IMR-90 (cell line): ENCODE data around the gene ALK. TPM values are rescaled to one million over a fixed set of nuclear protein-coding genes. Genes with fewer than 3 reads are reported as not detected.
A peak's percentile ranks its signal among the peaks of the same experiment; 100 is the strongest.

ENCODE experiments used
- ATAC-seq: fragments of 200-7000 bp; cut with Tn5 transposase; 2 replicates; pipeline ENCODE4 v1.9.1; 2020; ENCODE audit warnings: low read depth, mild to moderate bottlenecking, moderate library complexity
- BruUV-seq: library from RNA; stranded (reverse); fragments of 400-500 nt; replicated peaks from 2 replicates; lab custom pipeline; 2021; lab: Mats Ljungman, UMichigan
- CTCF ChIA-PET: fragments of 300-600 bp; formaldehyde crosslinking; extraction: SDS; loops from one replicate; lab custom pipeline; 2021; ENCODE audit warnings: antibody characterized with exemption; lab: Yijun Ruan, JAX
- POLR2A ChIA-PET: fragments of 300-600 bp; sonication (Branson Sonifier 250); formaldehyde crosslinking; loops from one replicate; lab custom pipeline; 2022; ENCODE audit warnings: antibody characterized with exemption; ENCODE audit not compliant: unreplicated experiment; lab: Charles Lee
- DNase-seq: peaks from one replicate; pipeline ENCODE4 v3.0.0; 2013
- H2AFZ ChIP-seq: replicated peaks from 2 replicates; pipeline ENCODE3; 2013; ENCODE audit warnings: low read length, mild to moderate bottlenecking; ENCODE audit not compliant: poor library complexity
- H2AK5ac ChIP-seq: 2 replicates; pipeline ENCODE4 v1.6.1; 2013; ENCODE audit warnings: low read depth, low read length, inconsistent platforms
- H2AK9ac ChIP-seq: replicated peaks from 2 replicates; pipeline ENCODE3; 2013; ENCODE audit warnings: mild to moderate bottlenecking, low read depth, low read length, moderate library complexity; ENCODE audit not compliant: poor library complexity
- H2BK120ac ChIP-seq: 2 replicates; pipeline ENCODE4 v1.6.1; 2013; ENCODE audit warnings: low read depth, low read length, inconsistent platforms
- H2BK15ac ChIP-seq: 3 replicates; pipeline ENCODE4 v1.6.1; 2013; ENCODE audit warnings: low read depth, low read length, inconsistent platforms
- H2BK20ac ChIP-seq: 2 replicates; pipeline ENCODE4 v1.6.1; 2013; ENCODE audit warnings: low read depth, mild to moderate bottlenecking, inconsistent platforms, low read length, moderate library complexity
- H2BK5ac ChIP-seq: 2 replicates; pipeline ENCODE4 v1.6.1; 2013; ENCODE audit warnings: mild to moderate bottlenecking, low read depth, low read length, inconsistent platforms; ENCODE audit not compliant: poor library complexity, severe bottlenecking
- H3K14ac ChIP-seq: replicated peaks from 2 replicates; pipeline ENCODE4 v1.6.1; 2013; ENCODE audit warnings: low read depth, low read length, inconsistent platforms
- H3K18ac ChIP-seq: 2 replicates; pipeline ENCODE4 v1.6.1; 2013; ENCODE audit warnings: low read depth, low read length, control low read depth
- H3K23ac ChIP-seq: 2 replicates; pipeline ENCODE4 v1.6.1; 2013; ENCODE audit warnings: low read depth, low read length, inconsistent platforms
- H3K27ac ChIP-seq: 2 replicates; pipeline ENCODE4 v1.5.1; 2013; ENCODE audit warnings: mild to moderate bottlenecking, control low read depth, low read length; ENCODE audit not compliant: insufficient read depth
- H3K27me3 ChIP-seq: 2 replicates; pipeline ENCODE4 v1.6.1; 2013; ENCODE audit warnings: low read length; ENCODE audit not compliant: control insufficient read depth, insufficient read depth
- H3K36me3 ChIP-seq: 2 replicates; pipeline ENCODE4 v1.6.1; 2013; ENCODE audit warnings: low read length, mixed read lengths; ENCODE audit not compliant: control insufficient read depth, insufficient read depth
- H3K4ac ChIP-seq: 2 replicates; pipeline ENCODE4 v1.6.1; 2013; ENCODE audit warnings: low read depth, low read length, inconsistent platforms
- H3K4me1 ChIP-seq: 2 replicates; pipeline ENCODE4 v1.6.1; 2013; ENCODE audit warnings: low read length, mixed read lengths; ENCODE audit not compliant: control insufficient read depth, insufficient read depth
- H3K4me2 ChIP-seq: 2 replicates; pipeline ENCODE4 v1.6.1; 2013; ENCODE audit warnings: low read depth, mild to moderate bottlenecking, control low read depth, low read length, moderate library complexity
- H3K4me3 ChIP-seq: 2 replicates; pipeline ENCODE4 v1.5.1; 2013; ENCODE audit warnings: low read depth, mild to moderate bottlenecking, control low read depth, low read length, moderate library complexity; ENCODE audit not compliant: insufficient read depth
- H3K56ac ChIP-seq: 2 replicates; pipeline ENCODE4 v1.6.1; 2013; ENCODE audit warnings: low read length, inconsistent platforms; ENCODE audit not compliant: insufficient read depth; ENCODE audit errors: extremely low read depth
- H3K79me1 ChIP-seq, 2 experiments: 2 replicates each; pipeline ENCODE4 v1.6.1; 2013; ENCODE audit warnings: low read length in 2 of 2, inconsistent platforms in 1 of 2, low read depth in 1 of 2
- H3K9ac ChIP-seq: 2 replicates; pipeline ENCODE4 v1.6.1; 2013; ENCODE audit warnings: low read depth, low read length, control low read depth
- H3K9me1 ChIP-seq: 2 replicates; pipeline ENCODE4 v1.6.1; 2013; ENCODE audit warnings: low read length, inconsistent platforms; ENCODE audit not compliant: insufficient read depth
- H3K9me3 ChIP-seq: 2 replicates; pipeline ENCODE4 v1.6.1; 2013; ENCODE audit warnings: low read length; ENCODE audit not compliant: control insufficient read depth, insufficient read depth
- H4K20me1 ChIP-seq: 2 replicates; pipeline ENCODE4 v1.6.1; 2013; ENCODE audit warnings: low read length, inconsistent platforms; ENCODE audit not compliant: insufficient read depth
- H4K5ac ChIP-seq: 2 replicates; pipeline ENCODE4 v1.6.1; 2013; ENCODE audit warnings: mild to moderate bottlenecking, low read depth, low read length, control low read depth
- H4K8ac ChIP-seq, 2 experiments: 2 replicates each; pipeline ENCODE4 v1.6.1; 2013; ENCODE audit warnings: low read depth in 2 of 2, low read length in 2 of 2, control low read depth in 1 of 2, inconsistent platforms in 1 of 2
- H4K91ac ChIP-seq: 2 replicates; pipeline ENCODE4 v1.6.1; 2013; ENCODE audit warnings: low read depth, low read length, inconsistent platforms; ENCODE audit not compliant: insufficient read depth
- BHLHE40 ChIP-seq: fragments of 150-350 bp; IDR thresholded peaks from 2 replicates; pipeline ENCODE4 v1.6.1; 2016; ENCODE audit warnings: mild to moderate bottlenecking, low read depth, low read length
- CTCF ChIP-seq: conservative IDR thresholded peaks from 2 replicates; pipeline ENCODE4 v1.5.1; 2012; ENCODE audit warnings: mild to moderate bottlenecking, low read depth, low read length, improper control_type of control experiment
- WGBS, 2 experiments: methylation state at CpG; one replicate each; pipeline versions ENCODE4 v1.1.5 to v1.1.7; 2013; ENCODE audit warnings: missing lambda C conversion rate in 2 of 2; ENCODE audit not compliant: insufficient read length in 1 of 2; ENCODE audit errors: extremely low coverage in 2 of 2; 5-methylcytosine and 5-hydroxymethylcytosine counted together
- dilution Hi-C: fragments of 300-500 bp; cut with HindIII; formaldehyde crosslinking; loops from one replicate; pipeline ENCODE4 v1.14.3; 2018; ENCODE audit warnings: low sequenced_read_pairs; ENCODE audit not compliant: unreplicated experiment
- in situ Hi-C: fragments of 300-500 bp; cut with MboI; formaldehyde crosslinking; loops from 3 replicates; pipeline ENCODE4 v1.14.3; 2019; ENCODE audit warnings: low sequenced_read_pairs, inconsistent platforms, mixed read lengths
- intact Hi-C: fragments of 100-400 bp; cut with micrococcal nuclease; formaldehyde crosslinking; loops from 2 replicates; pipeline ENCODE4 v1.10.0; 2022
- polyA plus RNA-seq, 3 experiments: library from polyadenylated mRNA; depleted of rRNA; stranded (reverse); fragments of >200 nt; gene quantifications; 2 replicates each; pipeline ENCODE4 v1.2.3, GENCODE V29; 2012; ENCODE audit warnings: low replicate concordance in 1 of 3
- total RNA-seq: library from RNA; depleted of rRNA; stranded (reverse); fragments of >200 nt; gene quantifications from 2 replicates; pipeline ENCODE4 v1.2.3, GENCODE V29; 2012

ALK gene
- total and polyA plus RNA-seq, 2 of the 4 experiments (the other 2 are of a cell fraction): not detected

GRCh38 chr2:29398384-29399237, 522.8 kb downstream of the ALK start:
- no peak overlapping the region for H3K9ac ChIP-seq
- no peak overlapping the region for H3K4me3 ChIP-seq
- in situ Hi-C loops: no loop called here
- H2AK9ac ChIP-seq: no peak overlapping the region
- no peak overlapping the region for H2BK15ac ChIP-seq
- no peaks in the 10 kb centered on the region for H3K4me1 ChIP-seq
- H3K27ac ChIP-seq: no peak overlapping the region
- dilution Hi-C loops: no loop called here
- H3K79me1 ChIP-seq: no peaks in the 10 kb centered on the region
- no peak overlapping the region for H2AK5ac ChIP-seq
- H3K56ac ChIP-seq: no peak overlapping the region
- H4K5ac ChIP-seq: no peak overlapping the region
- no peak overlapping the region for H2BK5ac ChIP-seq
- H3K18ac ChIP-seq: no peak overlapping the region
- no peak overlapping the region for H4K91ac ChIP-seq
- H3K36me3 ChIP-seq: no peaks in the 10 kb centered on the region
- DNase-seq (peak; percentile 13), ATAC-seq (no peak; the same call in 1 of the 2 replicates)
- no peak overlapping the region for H3K4ac ChIP-seq
- H3K23ac ChIP-seq: no peak overlapping the region
- H3K9me3 ChIP-seq: no peaks in the 10 kb centered on the region
- no peaks in the 10 kb centered on the region for H3K9me1 ChIP-seq
- H3K4me2 ChIP-seq: no peak overlapping the region
- H2BK20ac ChIP-seq: no peak overlapping the region
- no peak overlapping the region for H4K8ac ChIP-seq
- ChIA-PET POLR2A (interaction anchor here (0.6 kb wide), 1 partner anchor 61 kb away, joined by 4 read pairs; no protein-coding TSS in a partner anchor), CTCF (no interaction called here)
- H3K27me3 ChIP-seq: peaks cover 16% of the 10 kb centered on the region
- H2AFZ ChIP-seq: no peak overlapping the region
- BruUV-seq: no TSS peak
- H3K14ac ChIP-seq: no peak overlapping the region
- TF ChIP-seq BHLHE40: 0 out of 2 replicates have a peak, but pooled peaks have one; percentile 15
- TF ChIP-seq CTCF: no peak
- no peak overlapping the region for H2BK120ac ChIP-seq
- intact Hi-C loops: no loop called here
- no CpG with 5 or more reads among the region's 8 CpGs for WGBS, 2 experiments
- H4K20me1 ChIP-seq: no peaks in the 10 kb centered on the region
